IPS DF 19.7 (cell line): Measurements from ENCODE around the gene FKBP9.
"Not testable (repeated sequence)": the region's sequence is repeated elsewhere in the genome, so short reads cannot be mapped to it uniquely, and the experiment has no call there.

Experiments used
- DNase-seq: peaks from one replicate; pipeline ENCODE4 v3.0.0-alpha.2; 2013; ENCODE audit warnings: low read depth, low spot score

FKBP9 gene

DNA sequence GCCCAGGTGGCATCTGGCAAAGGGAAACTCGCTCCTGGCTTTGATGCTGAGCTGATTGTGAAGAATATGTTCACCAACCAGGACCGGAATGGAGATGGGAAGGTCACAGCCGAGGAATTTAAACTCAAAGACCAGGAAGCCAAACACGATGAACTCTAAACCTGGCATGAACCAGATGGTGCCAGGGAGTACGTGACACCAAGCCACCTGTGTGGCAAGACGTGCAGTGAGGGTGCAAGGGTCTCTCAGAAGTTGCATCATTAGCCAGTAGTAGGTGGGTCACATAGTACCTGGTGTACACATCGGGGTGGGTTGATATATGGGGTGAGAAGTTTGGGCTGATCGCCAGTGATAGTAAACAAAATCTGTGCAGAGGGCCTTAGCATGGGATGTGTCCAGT, 48.0 kb downstream of the FKBP9 start:
- DNase-seq = not testable (repeated sequence)

DNA sequence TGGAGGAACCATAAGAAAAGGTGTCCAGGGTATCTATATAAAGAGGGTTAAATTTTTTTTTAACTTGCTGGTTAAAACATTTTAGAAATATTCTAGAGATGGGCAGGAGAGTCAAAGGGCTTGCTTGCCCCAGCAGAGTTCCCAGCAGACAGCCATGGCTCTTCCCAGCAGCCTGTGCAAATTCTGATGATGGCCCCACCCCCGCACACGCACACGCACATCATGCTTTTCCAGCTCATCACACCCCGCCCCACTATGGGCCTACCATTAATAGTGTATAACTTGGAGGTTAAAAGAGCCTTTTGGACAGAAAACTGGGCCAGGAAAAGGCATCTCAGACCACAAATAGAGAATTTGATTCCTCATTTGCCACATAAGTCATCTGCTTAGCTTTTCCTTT, 48.5 kb downstream of the FKBP9 start:
- DNase-seq = not testable (repeated sequence)

DNA sequence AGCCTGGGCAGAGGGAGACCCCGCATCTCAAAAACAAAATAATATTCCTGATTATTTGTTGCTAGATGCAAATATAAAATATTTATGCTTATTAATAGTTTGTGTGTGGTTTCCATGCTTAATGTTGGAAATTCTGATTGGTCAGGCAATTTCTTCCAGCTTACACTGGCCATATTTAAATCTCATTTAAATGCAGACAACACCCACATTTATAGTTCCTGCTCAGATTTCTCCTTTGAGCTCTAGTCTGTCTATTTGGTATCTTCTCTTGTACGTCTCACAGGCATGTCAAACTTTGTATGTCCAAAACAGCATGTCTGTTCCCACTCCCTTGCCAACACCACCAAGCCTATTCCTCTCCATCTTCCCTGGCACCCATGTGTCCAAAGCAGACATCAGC, 52.5 kb downstream of the FKBP9 start:
- DNase-seq = no peak

DNA sequence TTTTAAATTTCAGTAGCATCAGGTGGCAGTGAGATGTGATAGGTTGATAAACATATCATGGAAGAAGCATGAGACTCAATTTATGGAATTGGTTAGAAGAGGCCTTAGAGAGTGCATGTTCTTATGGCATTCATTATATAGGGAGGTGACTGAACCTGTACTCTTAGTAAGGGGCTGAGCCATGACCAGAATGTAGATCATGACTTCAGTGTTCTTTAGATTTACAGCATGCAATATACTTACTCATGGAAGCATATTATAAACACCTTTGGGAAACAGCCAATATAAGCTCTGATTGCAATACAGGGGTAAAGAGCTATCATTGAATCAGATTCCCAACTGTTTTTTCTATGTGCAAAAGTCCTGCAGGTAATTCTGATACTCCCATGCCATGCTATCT, 55.1 kb downstream of the FKBP9 start:
- DNase-seq = no peak

DNA sequence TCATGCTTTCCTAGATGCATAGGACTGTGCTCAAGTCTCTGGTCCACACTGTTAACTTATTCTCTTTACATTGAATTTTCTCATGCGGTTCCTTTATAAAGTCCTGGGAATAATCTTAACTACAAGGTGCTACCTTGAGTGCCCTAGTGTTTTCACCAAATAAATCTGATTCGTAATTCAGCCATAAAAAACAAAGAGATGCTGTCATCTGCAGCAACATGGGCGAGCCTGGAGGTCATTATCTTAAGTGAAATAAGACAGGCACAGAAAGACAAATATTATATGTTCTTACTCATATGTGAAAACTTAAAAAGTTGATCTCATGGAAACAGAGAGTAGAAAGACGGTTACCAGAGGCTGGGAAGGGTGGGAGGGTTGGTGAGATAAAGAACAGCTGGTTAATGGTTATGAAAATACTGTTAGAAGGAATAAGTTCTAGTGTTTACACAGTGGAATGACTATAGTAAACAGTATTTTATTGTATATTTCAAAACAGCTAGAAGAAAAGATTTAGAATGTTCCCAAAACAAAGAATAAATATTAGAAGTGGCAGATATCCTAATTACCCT, 67.0 kb downstream of the FKBP9 start:
- DNase-seq = no peak

DNA sequence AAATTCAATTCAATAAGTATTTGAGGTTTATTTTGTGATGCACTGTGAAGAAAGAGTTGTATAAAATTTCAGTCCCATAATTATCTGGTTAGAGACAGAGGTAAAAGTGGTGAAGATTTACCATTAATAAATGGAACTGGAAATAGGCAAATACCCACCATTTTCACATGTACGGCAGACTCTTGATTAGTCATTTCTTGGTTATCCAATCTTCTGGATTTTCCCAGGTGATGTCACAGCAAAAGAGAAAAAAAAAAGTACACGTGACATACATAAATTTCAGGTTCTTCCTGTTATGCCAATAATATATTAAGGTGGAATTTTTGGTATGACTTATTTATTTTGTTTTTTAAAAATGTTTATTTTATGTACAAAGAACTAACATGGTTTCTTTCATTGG, 78.5 kb downstream of the FKBP9 start:
- DNase-seq = no peak

DNA sequence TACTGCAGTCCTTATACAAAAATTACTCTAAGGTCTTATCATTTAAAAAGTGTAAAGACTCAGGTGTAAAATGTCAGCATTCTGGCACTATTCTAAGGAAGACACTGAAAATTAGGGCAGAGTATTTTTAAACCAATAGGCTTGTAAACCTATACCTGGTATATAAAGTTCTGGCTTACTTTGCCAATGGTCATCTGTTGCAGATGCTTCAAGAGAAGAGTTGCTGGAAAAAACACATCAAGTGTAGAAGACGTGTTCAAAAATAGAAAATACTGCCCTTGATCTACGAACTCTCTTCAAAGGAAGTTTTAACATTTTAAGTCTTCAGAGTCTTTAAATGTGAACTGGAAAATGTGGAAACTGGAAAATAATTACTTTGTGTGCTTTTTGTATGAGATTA, 81.4 kb downstream of the FKBP9 start:
- no peak for DNase-seq

DNA sequence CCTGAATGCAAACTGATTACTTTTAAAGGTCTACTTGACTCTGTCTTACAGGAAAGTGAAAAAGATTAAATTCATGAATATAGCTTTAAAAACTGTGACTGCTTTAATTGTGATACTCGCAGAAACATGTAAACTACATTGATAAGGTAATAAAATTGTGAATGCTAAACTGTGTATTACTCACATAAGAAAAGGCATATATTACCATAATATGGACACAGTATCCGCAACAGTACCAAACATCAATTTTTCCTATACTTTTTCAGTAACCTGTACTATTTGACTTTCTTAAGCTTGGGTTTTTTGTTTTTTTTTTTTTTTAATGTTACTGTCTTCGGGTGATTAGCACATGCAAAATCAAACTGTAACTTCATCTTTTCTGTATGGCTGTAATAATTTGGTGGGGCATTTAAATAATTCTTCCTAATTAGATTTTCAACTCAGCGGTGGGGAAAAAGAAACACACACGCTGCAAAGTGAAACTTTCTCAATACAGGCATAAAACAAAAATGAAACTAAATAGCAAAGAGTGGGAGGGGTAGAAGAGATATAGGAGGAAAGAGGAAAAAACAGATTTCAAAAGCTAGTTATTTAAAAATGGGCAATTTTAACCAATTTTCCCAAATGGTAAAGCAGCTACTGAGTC, 82.1 kb downstream of the FKBP9 start:
- DNase-seq = no peak

DNA sequence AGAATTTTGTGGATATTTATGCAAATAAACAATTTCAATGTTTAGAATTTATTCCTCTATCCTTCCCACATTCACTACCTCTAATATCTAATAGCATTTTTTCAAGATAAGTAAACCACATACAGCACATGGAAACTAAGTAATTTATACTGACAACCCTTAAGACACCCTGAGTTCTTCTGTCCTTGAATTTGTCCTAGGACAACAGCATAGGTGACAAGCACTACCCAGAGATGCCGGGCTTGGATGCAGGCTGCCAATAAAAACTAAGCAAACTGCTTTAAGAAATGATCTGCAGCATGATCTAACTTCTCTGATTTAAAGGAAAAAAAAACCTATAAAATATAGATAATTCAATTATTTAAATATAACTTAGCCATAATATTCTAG, 82.7 kb downstream of the FKBP9 start:
- DNase-seq = no peak

DNA sequence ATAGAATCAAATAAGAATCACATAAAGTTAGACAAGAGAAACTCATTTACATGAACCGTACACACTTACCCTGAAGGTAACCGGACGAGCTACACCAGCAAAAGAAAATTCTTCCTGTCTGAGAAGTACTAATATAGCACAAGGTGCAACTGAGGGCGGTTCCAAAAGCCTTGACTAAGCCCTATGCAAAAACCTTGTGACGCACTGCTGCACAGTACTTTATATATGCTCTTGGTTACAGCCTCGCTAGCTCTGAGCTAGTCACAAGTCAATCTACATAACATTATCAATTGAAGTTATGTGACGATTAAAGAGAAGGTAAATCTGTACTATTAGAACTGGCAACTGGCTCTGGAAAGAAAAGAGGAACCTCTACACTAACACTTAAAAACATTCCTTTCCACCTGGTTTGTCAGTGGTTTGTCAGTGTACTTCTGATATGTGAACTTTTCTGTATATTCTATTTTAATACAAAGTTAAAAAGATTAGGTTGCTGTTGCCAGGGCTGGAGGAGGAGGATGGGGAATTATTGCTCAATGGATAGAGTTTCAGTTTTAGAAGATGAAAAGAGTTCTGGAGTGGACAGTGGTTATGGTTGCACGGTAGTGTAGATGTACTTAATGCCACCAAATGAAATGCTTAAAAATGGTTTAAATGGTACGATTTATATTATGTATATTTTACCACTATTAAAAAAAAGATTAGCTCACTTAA, 83.7 kb downstream of the FKBP9 start:
- DNase-seq = no peak

DNA sequence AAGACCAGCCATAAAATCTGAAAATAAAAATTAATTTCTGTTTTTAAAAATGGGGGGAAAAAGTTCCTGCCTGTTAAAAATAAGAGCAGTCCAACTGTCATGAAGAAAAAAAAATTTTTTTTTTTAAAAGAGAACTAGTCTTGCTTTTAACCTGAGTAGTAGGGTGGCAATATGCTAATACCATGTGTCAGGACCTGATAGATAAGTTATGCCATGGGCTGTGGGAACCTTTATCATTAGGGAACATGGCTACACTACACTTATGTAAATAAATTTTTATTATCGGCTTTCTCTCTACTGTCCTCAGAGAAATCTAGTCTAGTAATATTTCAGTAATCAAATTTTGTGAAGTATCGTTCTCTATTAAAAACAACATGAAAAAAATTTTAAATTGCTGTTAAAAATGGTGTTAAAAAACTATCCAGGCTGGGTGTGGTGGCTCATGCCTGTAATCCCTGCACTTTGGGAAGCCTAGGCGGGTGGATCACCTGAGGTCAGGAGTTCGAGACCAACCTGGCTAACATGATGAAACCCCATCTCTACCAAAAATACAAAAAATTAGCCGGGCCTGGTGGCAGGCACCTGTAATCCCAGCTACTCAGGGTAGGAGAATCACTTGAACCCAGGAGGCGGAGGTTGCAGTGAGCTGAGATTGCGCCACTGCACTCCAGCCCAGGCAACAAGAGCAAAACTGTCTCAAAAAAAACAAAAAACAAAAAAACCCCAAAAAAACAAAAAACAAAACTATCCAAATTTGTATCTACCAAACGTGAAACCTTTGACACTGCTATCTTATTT, 84.6 kb downstream of the FKBP9 start:
- no peak for DNase-seq

DNA sequence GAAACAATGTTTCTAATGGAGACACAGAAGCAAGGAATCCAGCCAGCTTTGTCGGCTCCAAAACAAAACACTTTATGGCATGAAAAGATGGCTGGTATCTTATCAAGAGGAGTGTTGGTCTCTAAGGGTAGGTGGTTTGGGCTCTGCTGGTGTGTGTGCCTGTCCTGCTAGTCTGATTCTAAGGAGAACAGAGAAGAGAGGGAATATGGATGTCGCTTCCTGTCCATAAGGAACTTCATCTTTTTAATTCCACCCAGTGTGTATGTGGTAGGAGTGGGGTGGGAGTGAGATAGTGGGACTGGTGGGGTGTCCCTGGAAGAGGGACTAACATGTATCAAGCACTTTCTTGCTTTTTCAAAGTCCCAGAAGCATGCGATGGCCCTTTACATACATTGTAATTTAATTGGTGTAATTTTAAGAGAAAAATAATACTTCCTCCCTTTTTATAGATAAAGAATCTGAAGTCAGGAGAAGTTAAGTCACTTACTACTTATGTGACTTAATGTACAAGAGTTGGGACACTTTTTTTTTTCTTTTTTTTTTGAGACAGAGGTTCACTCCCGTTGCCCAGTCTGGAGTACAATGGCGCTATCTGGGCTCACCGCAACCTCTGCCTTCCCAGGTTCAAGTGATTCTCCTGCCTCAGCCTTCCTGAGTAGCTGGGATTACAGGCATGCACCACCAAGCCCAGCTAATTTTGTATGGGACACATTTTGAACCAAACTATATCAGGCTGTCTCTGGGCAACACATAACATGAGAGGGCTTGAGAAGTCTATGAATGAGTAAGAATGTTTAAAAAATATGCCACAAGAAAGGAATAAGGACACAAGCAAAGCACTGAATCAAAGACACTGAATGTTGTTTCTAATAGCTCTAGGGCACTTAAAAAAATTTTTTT, 86.5 kb downstream of the FKBP9 start:
- DNase-seq = no peak

DNA sequence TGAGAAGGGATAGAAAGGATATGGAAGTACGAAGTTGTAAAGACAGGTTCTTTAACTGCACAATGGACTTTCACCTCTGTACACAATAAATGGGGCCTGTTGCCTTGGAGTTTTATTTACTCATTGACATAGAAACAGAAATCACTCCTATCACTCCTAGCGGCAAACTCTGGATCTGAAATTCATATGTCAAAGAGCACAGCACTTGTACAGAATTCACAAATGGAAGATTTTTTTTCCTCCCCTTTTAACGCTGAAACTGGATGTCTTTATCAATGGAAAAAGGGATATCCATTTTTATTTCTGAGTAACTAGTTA, 87.1 kb downstream of the FKBP9 start:
- DNase-seq = no peak

DNA sequence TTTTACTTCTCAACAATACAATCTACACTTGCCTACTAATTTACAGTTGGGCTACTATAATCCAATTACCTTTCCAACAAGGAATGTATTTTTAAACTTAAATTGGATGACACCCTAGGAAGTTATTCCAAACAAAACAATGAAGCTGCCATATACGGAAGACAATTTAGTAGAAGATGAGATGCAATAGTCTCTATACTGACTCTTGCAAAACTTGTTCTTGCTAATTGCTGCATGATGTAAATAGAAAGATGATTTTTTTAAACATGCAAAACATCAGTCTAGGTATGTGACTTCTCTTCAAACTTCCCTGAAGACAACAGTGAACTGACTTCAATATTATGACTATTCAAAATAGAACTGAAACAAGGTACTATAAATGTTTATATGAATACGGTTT, 87.7 kb downstream of the FKBP9 start:
- DNase-seq = no peak

DNA sequence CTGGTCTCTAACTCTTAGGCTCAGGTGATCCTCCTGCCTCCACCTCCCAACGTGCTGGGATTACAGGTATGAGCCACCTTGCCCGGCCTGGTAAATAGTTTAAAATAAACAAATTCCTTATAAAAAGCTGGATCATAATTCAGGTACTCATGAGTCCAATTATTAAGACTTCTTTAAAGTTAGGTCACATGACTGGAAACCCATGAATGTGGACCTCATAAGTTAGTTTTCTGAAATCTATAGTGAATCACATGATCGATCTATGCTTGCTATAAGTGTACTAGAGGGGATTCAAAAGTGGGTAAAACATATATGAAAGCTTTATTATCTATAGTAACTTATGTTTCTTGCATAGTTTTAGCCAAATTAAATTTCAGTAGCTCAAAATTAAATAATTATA, 91.0 kb downstream of the FKBP9 start:
- no peak for DNase-seq

DNA sequence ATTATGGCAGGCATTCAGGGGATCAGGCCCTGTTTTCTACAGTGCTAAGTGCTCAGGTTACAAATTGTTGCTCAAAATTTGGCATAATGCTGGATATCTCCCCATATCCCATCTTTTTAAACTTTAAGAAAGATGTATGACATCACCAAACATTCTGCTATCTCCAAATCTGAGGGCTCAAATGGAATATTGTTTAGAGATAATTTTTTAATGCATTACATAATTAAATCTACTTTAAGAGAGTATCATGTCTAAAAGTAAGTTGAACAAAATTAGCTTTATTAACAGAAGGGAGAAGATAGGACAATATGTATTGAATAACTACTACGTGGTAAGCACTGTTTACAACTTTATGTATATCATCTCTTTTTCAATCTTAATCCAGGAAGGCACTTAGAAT, 91.5 kb downstream of the FKBP9 start:
- DNase-seq = no peak

DNA sequence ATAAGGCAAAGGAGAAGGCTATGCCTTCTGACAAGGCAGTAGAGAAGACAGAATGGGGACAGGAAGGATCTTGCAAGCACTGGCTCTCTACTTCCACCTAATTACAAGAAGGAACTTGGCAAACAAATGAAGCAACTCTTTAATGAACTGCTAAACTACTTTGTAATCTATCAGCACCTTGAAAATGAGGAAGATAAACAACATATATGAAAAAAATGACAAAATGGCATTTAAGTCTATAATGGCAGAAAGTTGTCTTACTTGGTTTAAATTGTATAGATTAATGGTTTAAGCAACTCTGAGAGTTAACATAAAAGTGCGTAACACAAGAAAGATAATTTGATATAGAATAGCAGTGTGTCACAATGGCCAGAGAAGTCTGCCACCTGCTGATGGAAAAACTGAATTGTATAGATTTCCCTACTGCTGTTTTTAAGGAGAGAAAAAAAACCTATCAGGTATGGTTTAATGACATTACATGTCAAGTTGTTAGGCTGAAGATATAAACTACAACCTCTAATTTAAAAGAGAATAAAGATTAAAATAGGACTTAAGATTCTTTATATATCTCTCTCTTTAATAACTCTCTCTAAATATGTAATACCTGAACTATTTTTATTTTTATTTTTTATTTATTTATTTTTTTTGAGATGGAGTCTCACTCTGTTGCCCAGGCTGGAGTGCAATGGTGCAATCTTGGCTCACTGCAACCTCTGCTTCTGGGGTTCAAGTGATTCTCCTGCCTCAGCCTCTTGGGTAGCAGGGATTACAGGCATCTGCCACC, 93.5 kb downstream of the FKBP9 start:
- no peak for DNase-seq

DNA sequence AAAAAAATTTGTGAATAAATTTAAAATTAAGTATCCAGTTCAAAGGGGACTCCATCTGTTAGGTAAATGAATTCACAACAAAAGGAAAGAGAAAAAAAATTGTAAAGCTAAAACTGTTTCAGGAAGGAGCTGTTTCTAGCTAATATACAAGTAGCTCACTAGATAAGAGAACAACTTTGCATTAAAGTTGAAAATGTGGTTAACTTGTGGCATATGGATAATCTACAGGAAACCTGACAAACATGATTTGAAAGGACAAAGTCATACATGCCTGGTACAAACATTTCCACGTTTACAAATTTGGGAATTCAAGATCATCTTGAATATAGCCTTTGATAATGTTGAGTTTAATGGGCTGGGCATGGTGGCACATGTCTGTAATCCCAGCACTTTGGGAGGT, 96.5 kb downstream of the FKBP9 start:
- no peak for DNase-seq

DNA sequence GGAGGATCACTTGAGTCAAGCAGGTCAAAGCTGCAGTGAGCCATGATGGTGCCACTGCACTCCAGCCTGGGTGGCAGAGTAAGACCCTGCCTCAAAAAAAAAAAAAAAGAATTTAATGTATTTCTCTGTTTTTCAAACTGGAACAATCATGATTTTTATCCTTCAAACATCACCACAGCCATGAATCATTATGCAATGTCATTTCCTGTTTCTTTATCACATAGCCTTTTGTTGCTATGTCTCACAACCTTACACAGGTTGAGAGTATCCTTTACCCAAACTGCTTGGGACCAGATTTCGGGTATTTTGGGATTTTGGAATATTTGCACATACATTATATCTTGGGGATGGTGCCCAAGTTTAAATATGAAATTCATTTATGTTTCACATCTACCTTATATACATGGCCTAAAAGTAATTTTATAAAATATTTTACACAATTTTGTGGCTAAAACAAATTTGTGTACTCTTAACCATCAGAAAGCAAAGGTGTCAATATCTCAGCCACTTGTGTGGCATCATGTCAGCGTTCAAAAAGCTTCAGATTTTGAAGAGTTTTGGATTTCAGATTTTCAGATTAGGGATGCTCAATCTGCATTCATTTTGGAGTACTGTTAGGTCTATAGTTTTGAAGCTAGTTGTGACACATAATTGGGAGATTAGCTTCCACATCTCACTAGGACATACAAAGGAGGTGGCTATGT, 97.2 kb downstream of the FKBP9 start:
- no peak for DNase-seq

DNA sequence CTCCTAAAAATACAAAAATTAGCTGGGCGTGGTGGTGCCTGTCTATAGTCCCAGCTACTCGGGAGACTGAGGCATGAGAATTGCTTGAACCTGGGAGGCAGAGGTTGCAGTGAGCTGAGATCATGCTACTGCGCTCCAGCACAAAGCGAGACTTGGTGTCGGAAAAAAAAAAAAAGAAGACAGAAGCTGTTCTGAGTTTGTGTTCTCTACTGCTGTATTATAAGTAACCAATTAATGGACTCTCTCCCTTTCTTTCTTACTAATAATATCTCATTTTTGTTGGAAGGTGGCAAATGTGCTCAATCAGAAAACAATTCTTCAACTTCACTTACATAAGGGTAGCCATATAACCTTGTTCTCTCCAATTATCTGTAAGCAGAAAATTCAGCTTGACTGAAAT, 97.9 kb downstream of the FKBP9 start:
- no peak for DNase-seq
